Stimulated activated CD8-positive, alpha-beta memory T cell treated with anti-CD3 and anti-CD28 coated beads, Interleukin-2, amount 100 ng/mL, for 48 hours (primary cell): ENCODE measurements around the gene ARHGEF7.

Source experiments
- DNase-seq, 2 donors: peaks; one replicate each; pipeline ENCODE4 v3.0.0-alpha.2; 2020; ENCODE audit warnings: low read depth in 2 of 2

Gene ARHGEF7

GRCh38 chr13:111275995-111276618 lies 161.0 kb downstream of the ARHGEF7 start:
- no peak for DNase-seq

- no peak for DNase-seq
Observed at GRCh38 chr13:111278258-111278657, 163.1 kb downstream of the ARHGEF7 start.

- DNase-seq, result no peak
Observed at GRCh38 chr13:111278743-111279652, 163.9 kb downstream of the ARHGEF7 start.

GRCh38 chr13:111280226-111280625 lies 165.1 kb downstream of the ARHGEF7 start:
- no peak for DNase-seq

- no peak for DNase-seq
Observed at GRCh38 chr13:111280681-111281585, 165.8 kb downstream of the ARHGEF7 start.

- no peak for DNase-seq
Observed at GRCh38 chr13:111281751-111282311, 166.7 kb downstream of the ARHGEF7 start.

- DNase-seq, result no peak
Observed at GRCh38 chr13:111282425-111282824, 167.3 kb downstream of the ARHGEF7 start.

GRCh38 chr13:111282997-111283396 lies 167.9 kb downstream of the ARHGEF7 start:
- DNase-seq, result no peak

GRCh38 chr13:111283457-111283856 lies 168.3 kb downstream of the ARHGEF7 start:
- no peak for DNase-seq

- DNase-seq, result no peak
Observed at GRCh38 chr13:111283991-111284390, 168.9 kb downstream of the ARHGEF7 start.

GRCh38 chr13:111284565-111284964 lies 169.5 kb downstream of the ARHGEF7 start:
- no peak for DNase-seq

- DNase-seq, result no peak
Observed at GRCh38 chr13:111286162-111286561, 171.1 kb downstream of the ARHGEF7 start.

GRCh38 chr13:111286749-111287148 lies 171.6 kb downstream of the ARHGEF7 start:
- DNase-seq, result no peak

- DNase-seq, result no peak
Observed at GRCh38 chr13:111287201-111287600, 172.1 kb downstream of the ARHGEF7 start.

- no peak for DNase-seq
Observed at GRCh38 chr13:111288276-111288675, 173.2 kb downstream of the ARHGEF7 start.

- DNase-seq, result no peak
Observed at GRCh38 chr13:111289251-111289650, 174.1 kb downstream of the ARHGEF7 start.

GRCh38 chr13:111291908-111292307 lies 176.8 kb downstream of the ARHGEF7 start:
- DNase-seq, result no peak

GRCh38 chr13:111292710-111293485 lies 177.8 kb downstream of the ARHGEF7 start:
- DNase-seq, result no peak

GRCh38 chr13:111295886-111296285 lies 180.8 kb downstream of the ARHGEF7 start:
- no peak for DNase-seq

GRCh38 chr13:111296417-111296816 lies 181.3 kb downstream of the ARHGEF7 start:
- DNase-seq, result no peak
